HG03457 (cell line): Measurements from ENCODE around the gene SERPINH1.

ENCODE experiments used
- ATAC-seq: cut with Tn5 transposase; IDR thresholded peaks from one replicate; pipeline ENCODE4 v1.9.1; 2021; ENCODE audit warnings: moderate number of reproducible peaks; ENCODE audit not compliant: unreplicated experiment

The SERPINH1 gene

DNA sequence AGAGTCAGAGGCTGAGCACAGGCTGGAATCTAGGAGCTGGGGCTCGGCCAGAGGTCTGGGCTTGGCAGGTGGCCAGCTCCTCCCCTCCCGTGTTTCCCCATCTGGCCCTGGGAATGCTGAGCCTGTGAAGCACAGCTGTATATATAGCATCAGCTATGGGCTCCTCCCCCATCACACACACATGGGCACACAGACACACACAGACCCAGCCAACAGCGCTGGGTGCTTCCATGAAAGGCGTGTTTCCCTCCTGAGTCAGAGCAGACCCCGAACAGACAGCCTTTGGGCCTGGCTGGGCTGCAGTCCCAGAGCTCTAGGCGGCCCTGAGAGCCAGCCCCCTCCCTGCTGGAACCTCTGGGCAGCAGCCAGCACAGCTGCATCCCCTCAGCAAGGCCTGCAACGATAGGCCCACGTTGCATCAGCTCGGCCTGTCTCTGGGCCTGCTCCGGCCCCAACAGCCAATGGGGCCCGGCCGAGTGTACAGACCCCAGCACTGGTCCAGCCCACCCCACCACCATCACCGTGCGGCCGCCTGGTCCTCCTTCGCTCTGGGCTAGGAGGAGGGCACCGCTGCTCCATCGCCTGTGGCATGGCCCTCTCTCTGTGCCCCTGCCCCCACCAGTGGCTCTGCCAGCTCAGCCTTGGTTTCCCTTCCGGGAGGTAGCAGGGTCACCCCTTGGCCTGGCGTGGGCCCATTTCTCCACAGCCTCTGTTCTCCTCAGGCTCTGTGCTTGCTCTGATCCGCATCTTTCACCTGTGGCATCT, 7.6 kb upstream of the SERPINH1 start:
- ATAC-seq: no peak

DNA sequence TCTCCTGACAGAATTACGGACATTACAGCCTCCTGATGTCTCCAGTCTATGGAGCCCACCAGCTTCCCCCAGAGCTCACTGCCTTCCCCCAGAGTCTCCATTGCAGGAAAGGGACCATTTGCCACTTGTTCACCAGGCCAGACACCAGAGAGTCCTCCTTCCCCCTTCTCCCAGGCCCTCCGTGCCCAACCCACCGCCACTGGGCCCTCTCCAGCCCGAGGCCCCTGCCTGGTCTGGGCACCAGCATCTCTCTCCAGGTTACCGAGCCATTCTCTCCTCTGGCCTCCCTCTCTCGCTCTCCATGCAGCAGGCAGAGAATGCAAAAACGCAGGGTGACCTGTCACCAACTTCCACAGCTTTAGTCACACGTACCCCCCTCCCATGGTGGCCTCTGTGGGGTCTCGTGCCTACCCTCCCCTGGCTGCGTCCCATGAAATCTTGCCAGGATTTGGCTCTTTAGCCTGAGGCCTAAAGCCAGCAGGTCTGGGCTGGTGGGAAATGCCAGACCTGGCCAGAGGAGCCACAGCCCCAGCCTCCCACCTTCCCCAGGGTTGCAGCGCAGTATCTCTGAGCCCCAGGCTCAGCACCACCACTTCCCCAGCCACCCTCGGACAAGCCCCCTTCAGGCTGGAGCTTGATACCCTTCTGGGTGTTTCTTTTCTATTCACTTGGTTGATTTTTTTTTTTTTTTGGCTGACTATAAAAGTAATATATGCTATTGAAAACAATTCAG, 6.8 kb upstream of the SERPINH1 start:
- no peak for ATAC-seq

DNA sequence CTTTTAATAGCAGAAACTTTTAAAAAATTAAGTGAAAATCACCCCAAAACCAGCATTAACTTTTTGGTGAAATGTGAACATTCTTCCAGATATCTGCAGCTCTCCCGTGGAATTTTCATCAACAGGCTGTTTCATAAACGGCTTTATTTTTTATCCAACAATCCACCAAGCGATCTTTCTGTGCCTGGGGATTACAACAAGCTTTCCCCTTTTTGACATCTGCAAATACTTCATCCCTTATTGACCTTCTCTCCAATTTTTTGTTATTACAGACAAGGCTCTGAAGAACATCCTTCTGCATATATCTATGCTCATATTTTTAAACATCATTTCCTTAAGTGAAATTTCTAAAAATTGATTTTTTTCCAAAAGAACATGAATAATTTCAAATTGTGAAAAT, 5.8 kb upstream of the SERPINH1 start:
- no peak for ATAC-seq

DNA sequence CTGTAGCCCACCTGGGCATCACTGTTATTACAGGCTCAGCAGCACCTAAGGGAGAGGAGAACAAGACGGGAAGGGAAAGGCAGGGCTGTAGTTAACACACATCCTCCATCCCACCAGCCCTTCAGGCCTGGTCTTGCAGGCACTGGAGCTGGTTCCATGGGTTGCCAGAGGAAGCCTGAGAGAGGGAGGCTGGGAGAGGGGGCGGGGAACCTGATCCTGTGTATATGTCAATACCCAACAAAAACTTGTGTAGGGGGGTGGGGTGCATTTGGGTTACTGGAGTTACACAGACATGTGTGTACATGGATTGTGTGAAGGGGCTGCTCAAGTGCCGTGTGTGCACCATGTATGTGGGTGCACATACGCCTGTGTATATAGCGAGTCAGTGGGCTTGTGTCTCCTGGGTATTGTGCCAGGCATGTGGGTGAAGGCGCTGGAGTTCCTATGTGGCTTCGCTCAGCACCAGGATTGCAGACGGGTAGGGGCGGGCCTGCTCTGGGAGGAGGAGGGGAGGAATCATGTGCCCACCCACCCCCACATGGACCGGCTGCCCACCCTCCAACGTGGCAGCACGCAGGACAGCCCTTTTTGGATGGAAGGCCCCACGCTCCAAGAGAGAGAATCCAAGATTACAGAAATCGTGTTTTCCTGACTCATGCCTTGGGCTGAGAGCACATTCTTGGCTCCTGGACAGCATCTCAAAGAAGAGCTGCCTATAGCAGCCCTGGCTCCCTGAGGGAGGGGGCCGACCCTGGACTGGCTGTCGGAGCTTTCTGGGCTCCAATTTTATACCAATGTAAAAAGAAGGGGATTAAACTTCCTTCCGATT, 4.2 kb upstream of the SERPINH1 start:
- no peak for ATAC-seq

DNA sequence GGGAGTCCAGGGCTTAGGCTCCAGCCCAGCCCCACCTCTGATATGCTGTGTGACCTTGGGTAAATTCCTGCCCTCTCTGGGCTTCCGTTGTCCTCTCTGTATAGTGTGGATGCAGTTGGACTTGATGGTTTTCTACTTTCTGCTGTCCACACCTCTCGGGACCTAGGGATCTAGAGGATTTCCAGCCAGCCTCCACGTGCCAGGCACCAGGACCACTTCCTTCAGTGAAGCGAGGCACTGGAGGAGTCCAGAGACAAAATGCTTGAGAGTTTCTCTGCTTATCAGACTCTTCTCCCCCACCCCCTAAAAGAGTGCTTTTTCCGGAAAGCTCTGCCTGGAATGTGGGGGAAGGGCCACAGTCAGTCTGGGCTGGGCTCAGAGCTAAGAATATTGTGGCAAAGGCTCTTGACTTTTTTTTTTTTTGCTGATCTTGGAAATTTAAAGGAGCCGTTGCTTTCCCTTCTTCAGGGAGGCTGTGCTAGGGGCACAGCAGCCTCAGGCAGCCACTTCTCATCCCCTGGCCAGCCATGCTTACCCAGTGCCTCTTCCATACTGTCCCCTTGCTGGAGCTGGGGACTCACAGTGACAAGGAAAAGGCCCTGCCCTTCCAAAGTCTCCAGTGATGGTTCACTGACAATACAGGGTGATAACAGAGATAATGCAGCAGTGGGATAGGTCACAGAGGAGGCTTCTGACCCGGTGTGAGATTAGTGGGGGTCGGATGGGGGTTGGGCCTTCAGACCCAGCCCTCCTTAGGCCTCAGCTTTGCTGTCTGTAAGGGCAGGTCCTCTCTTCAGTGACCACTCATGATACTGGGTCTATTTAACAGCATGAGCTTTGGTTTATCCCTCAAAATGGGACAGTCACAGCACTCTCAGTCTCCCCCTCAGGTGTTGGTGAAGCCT, 2.9 kb upstream of the SERPINH1 start:
- ATAC-seq: no peak

DNA sequence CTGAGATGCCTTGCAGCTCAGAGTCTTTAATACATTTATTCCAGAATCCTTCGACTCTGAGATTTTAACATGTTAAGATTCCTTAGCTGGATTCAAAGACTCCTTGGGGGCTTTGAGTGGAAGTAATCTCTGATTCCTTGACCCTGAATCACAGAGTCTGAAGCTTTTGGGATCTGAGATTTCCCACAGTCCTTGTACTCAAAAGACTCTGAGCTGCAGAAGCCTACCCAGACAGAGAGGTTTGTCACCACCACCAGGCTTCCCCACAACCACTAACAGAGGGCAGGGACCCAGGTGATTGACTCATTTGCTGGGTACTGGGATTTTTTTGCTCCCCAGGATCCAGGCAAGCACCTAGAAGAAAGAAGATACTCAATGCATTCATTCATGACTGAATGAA, 1.4 kb upstream of the SERPINH1 start:
- ATAC-seq: no peak

DNA sequence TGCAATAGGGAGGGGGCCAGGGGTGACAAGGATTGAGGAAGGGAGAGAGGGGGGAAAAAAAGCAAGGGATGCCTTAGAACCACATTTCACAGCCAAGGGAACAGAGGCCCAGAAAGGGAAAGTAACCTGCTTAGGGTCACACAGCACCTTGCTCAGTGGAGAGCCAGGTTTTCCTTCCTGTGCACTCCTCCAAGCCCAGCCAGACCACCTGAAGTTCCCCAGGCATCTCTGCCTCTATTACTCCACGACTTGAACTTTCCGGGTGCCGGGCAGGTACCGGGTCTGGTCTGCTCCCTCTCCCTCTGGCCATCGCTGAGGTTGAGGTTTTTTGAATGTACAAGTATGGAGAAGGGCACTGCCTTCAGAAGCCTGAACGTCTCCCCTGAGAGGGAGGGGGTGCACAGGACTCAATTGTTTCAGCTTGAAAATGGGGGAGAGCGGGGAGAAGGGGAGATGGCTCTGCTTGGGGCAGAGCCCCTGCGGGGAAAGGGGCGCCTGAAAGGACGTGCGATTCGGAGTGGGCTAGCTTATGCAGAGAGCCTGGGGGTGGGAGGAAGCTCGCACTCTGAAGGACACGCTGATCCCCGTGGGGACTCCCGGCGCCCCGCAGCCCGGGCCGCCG, 516 bp upstream of the SERPINH1 start:
- ATAC-seq: no peak

DNA sequence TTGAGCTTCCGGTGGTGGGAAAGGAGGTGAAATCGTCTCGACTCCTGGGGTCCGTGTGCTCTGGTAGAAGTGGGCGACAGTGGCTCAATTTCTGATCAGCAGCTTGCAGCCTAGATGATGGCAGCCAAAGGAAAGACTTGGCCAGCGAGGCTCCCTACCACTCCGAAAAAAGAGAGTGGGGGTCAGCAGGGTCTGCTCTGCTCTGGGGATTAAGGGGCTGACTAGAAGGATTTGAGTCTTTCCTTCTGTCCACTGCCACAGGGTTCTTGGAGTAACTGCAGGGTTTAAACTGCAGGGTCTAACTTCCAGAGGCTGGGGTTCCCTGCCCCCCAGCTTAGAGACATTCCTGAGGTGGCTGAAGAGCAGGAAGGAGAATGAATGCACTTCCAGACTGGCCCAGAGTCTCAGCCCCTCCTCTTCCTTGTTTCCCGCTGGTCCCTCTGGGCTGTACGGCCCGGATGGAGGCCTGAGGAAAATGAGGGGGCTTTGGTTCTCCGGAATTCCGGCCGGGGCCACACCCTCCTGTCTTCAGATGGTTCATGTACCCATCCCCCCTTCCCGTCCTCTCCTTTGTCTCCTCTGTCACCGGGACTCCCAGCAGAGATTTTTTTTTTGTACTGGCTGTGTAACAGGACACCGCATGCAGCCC, 907 bp downstream of the SERPINH1 start:
- no peak for ATAC-seq

DNA sequence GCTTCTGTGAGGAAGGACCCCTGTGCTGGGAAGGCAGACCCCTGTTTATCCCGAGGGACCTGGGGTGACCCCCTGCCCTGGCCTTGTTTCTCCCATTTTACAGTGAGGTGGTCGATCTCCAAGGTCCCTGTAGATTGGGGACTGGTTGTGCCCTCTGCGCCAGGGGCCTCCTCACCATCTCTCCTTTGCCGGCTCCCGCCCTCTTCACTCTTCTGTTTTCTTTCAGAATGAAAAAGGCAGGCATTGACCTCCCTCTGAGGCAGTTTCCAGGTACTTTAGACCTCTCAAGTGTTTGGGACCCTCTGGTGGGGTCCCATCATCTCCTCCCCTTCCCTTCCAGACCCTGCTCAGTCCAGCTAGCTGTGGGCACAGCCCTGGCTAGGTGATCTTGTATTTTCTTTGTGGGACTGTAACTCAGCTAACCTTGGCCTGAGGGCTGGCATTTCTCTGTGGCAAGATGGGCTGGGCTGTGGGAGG, 1.5 kb downstream of the SERPINH1 start:
- no peak for ATAC-seq

DNA sequence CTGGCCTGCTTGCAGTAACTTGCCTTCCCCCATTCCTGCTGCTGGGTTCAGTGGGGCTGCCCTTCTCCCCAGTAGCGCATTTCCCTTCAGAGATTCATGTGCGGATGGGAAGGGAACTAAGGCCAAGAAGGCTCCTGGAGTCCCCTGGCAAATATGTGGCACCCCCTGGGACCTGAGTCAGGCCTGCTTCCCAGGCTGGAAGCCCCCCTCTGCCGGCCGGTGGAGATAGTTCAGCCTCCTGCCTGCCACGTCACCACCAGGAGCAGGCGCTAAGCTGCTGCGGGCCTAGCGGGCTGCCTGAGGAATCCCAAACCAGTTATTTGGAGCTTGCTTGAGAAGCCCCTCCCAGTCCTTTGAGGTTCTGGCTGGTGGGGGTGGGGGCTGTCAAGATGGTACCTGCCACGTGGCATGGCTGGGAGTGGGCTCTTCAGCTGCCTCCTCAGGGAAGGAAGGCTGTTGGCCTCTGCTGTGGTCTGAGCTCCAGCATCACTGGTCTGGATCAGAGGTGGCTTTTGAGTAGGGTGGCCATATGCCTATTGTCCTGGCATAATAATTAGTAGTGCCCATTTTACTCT, 2.0 kb downstream of the SERPINH1 start:
- no peak for ATAC-seq

DNA sequence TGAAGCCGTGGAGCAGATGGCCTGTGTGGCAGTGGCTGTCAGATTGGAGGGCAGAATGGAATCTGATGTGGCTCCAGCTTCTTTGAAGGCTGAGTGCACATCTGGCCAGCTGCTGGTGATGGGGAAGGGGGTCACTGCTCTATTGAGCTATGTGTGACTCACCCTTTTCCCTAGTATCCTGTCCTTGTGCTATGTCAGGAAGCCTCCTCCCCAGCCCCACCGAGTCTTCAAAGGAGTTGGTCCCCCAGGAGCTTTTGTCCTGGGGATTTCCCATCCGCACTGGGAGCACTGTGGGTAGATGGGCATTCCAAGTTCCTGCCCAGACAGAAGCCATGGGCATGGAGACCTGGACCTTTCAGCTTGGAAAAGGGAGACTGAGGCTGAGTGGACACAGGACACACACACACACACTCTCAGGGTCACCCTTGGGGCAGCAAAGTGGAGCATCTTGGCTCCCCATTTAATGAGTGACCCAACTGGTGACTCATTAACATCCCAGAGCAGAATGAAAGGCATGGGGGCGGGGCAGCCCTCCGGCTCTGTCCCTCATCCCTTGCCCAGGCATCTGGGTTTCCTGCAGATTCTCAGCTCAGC, 3.3 kb downstream of the SERPINH1 start:
- no peak for ATAC-seq

DNA sequence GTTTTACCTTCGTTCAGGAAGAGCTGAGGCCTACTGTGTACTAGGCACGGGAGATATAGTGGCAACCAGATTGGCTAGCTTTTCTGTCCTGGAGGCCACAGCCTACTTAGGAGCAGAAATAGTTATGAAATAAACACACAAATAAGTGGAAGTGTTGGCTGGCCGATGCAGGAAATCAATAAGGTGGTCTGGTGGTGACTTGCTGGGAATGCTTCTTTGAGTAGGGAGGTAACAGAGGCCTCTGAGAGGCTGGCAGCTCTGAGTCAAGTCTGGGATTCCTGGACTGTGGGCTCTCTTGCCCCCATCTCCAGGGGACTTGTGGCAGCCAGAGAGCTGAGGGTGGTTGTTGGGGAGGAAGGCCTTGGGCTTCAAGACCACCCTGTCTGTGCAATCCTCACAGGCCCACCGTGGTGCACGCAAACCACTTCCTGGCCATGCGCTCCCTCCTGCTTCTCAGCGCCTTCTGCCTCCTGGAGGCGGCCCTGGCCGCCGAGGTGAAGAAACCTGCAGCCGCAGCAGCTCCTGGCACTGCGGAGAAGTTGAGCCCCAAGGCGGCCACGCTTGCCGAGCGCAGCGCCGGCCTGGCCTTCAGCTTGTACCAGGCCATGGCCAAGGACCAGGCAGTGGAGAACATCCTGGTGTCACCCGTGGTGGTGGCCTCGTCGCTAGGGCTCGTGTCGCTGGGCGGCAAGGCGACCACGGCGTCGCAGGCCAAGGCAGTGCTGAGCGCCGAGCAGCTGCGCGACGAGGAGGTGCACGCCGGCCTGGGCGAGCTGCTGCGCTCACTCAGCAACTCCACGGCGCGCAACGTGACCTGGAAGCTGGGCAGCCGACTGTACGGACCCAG, 4.1 kb downstream of the SERPINH1 start:
- ATAC-seq: no peak

DNA sequence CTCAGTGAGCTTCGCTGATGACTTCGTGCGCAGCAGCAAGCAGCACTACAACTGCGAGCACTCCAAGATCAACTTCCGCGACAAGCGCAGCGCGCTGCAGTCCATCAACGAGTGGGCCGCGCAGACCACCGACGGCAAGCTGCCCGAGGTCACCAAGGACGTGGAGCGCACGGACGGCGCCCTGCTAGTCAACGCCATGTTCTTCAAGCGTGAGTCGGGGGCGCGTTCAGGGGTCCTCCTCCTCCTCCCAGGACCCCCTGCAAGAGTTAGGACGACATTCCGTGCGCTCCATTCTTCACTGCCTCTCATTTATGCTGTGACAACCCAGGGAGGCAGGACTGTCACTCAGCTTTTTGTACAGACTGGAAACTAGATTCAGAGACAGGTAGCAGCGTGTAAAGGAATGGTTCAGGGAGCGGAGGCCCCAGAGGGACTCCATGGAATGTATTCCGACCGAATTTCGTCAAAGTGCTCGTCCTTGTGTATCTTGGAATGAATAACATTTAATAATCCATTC, 4.8 kb downstream of the SERPINH1 start:
- no peak for ATAC-seq

DNA sequence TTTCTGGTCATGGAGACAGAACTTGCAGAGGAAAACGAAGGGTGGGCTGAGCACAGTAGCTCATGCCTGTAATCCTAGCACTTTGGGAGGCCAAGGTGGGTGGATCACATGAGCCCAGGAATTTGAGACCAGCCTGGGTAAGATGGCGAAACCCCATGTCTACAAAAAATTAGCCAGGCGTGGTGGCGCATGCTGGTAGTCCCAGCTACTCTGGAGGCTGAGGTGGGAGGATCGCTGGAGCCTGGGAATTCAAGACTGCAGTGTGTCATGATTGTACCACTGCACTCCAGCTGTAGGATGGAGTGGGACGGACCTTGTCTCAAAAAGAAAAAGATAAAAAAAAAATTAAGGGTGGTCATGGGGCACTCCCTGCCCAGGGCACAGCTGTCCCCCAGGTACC, 5.9 kb downstream of the SERPINH1 start:
- no peak for ATAC-seq

DNA sequence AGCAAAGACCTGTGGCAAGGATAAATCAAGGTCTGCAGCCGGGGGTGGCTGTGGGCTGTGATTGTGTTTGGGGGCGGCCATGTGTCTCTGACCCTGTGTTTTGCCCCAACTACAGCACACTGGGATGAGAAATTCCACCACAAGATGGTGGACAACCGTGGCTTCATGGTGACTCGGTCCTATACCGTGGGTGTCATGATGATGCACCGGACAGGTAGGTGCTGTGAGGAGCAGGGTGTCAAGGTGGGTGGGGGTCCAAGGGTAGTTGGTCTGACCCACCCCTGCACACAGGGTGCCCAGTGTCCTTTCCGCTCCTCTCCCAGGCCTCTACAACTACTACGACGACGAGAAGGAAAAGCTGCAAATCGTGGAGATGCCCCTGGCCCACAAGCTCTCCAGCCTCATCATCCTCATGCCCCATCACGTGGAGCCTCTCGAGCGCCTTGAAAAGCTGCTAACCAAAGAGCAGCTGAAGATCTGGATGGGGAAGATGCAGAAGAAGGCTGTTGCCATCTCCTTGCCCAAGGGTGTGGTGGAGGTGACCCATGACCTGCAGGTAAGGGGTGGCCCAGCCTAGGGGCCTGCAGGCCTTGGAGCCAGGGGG, 6.7 kb downstream of the SERPINH1 start:
- no peak for ATAC-seq

DNA sequence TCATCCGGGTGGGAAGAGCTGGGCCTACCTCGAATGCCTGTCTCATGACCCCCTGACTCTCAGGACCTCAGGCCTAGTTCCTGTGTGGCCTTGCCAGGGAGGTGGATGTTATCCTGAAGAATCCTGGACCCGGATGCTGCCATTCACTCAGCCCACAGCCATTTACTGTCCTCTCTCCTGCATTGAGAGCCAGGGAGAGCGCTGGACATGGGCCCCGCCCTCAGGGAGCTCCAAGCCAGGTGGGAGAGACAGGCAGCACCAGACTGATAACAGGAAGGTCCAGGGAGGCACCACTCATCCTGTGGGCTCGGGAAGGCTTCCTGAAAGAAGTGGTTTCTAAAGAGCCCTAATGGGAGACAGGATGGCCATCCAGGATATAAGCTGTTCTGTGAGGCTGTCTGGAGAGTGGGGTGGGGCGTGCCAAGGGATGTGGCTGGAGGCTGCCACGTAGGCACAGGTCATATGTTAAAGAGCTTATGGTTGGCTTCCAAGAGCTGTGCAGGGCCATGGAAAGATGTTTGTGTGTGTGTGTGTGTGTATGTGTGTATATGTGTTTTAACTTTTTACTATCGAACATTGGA, 8.6 kb downstream of the SERPINH1 start:
- no peak for ATAC-seq

DNA sequence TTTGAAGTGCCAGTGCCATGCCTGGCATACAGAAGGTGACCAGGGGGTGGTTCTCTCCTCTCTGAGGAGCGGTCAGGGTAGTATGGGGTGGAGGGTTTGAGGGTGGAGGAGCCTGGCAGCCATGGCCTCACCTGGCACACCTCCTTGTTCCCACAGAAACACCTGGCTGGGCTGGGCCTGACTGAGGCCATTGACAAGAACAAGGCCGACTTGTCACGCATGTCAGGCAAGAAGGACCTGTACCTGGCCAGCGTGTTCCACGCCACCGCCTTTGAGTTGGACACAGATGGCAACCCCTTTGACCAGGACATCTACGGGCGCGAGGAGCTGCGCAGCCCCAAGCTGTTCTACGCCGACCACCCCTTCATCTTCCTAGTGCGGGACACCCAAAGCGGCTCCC, 9.6 kb downstream of the SERPINH1 start:
- ATAC-seq: no peak
